B cell (primary cell): ENCODE data around the gene ARRB2. TPM values are rescaled to one million over a fixed set of nuclear protein-coding genes. Genes with fewer than 3 reads are reported as not detected.
"Not testable (repeated sequence)": the region's sequence is repeated elsewhere in the genome, so short reads cannot be mapped to it uniquely, and the experiment has no call there.

Experiments
- ATAC-seq: fragments of 200-7000 bp; cut with Tn5 transposase; one replicate; pipeline ENCODE4 v1.10.0; 2021; ENCODE audit warnings: low read depth, mild to moderate bottlenecking, moderate number of reproducible peaks, moderate library complexity
- CTCF ChIA-PET: fragments of 350-600 bp; sonication (Branson Sonifier 250); formaldehyde crosslinking; loops from one replicate; lab custom pipeline; 2021; ENCODE audit warnings: antibody characterized with exemption, inconsistent platforms; lab: Charles Lee
- POLR2A ChIA-PET: fragments of 350-600 bp; sonication (Branson Sonifier 250); formaldehyde crosslinking; loops from one replicate; lab custom pipeline; 2021; ENCODE audit warnings: antibody characterized with exemption; lab: Charles Lee
- DNase-seq: peaks from one replicate; pipeline ENCODE4 v3.0.0; 2013
- H2AFZ ChIP-seq: 2 replicates; pipeline ENCODE4 v1.6.1; 2012; ENCODE audit warnings: mild to moderate bottlenecking, low read depth, low read length; ENCODE audit not compliant: insufficient read depth, poor library complexity, severe bottlenecking
- H3K27ac ChIP-seq, 2 donors: 1 replicate in 1 of 2; 2 replicates in 1 of 2; pipeline ENCODE4 v1.5.1; 2012 to 2013; ENCODE audit warnings: low read length in 2 of 2, mild to moderate bottlenecking in 2 of 2, moderate library complexity in 1 of 2
- H3K27me3 ChIP-seq, 4 experiments: fragments of 200-600 bp in 1 of 4; sonication (generic) in 1 of 4; replicated peaks in 1 of 4; 1 replicate in 2 of 4; 2 replicates in 2 of 4; pipeline versions ENCODE4 v1.6.1 to v1.7.0; 2013 to 2016; ENCODE audit warnings: low read length in 3 of 4, mild to moderate bottlenecking in 2 of 4, mixed read lengths in 1 of 4, moderate library complexity in 1 of 4; ENCODE audit not compliant: insufficient read depth in 4 of 4, control insufficient read depth in 3 of 4; ENCODE audit errors: control extremely low read depth in 1 of 4
- H3K36me3 ChIP-seq, 2 experiments: replicated peaks in 1 of 2; 1 replicate in 1 of 2; 2 replicates in 1 of 2; pipeline versions ENCODE4 v1.6.1 to v1.7.1; 2013; ENCODE audit warnings: low read length in 1 of 2; ENCODE audit not compliant: insufficient read depth in 2 of 2, control insufficient read depth in 1 of 2; ENCODE audit errors: control extremely low read depth in 1 of 2, extremely low read depth in 1 of 2
- H3K4me1 ChIP-seq, 2 donors: fragments of 200-600 bp in 1 of 2; sonication (generic) in 1 of 2; 1 replicate in 1 of 2; 2 replicates in 1 of 2; pipeline versions ENCODE4 v1.5.1 to v1.6.1; 2013 to 2017; ENCODE audit warnings: low read length in 2 of 2; ENCODE audit not compliant: control insufficient read depth in 2 of 2, insufficient read depth in 2 of 2
- H3K4me2 ChIP-seq: replicated peaks from 2 replicates; pipeline ENCODE3; 2012; ENCODE audit warnings: mild to moderate bottlenecking, low read depth, low read length; ENCODE audit not compliant: poor library complexity, severe bottlenecking
- H3K4me3 ChIP-seq, 5 experiments: fragments of 200-600 bp in 1 of 5; sonication (generic) in 1 of 5; 1 replicate in 3 of 5; 2 replicates in 2 of 5; pipeline versions ENCODE4 v1.5.1 to v1.7.0; 2011 to 2016; ENCODE audit warnings: low read length in 4 of 5, mild to moderate bottlenecking in 4 of 5, low read depth in 2 of 5, control low read depth in 1 of 5, moderate library complexity in 1 of 5; ENCODE audit not compliant: insufficient read depth in 1 of 5; ENCODE audit errors: control extremely low read depth in 1 of 5, extremely low read depth in 1 of 5
- H3K79me2 ChIP-seq: fragments of 200-600 bp; sonication (generic); one replicate; pipeline ENCODE4 v1.6.0; 2016; ENCODE audit warnings: low read length; ENCODE audit not compliant: control insufficient read depth, insufficient read depth
- H3K9ac ChIP-seq: fragments of 200-600 bp; sonication (generic); 2 replicates; pipeline ENCODE4 v1.6.1; 2017; ENCODE audit warnings: mild to moderate bottlenecking, low read length, moderate library complexity
- H3K9me3 ChIP-seq, 3 donors: one replicate each; pipeline versions ENCODE4 v1.6.1 to v1.7.1; 2013; ENCODE audit warnings: low read length in 2 of 3; ENCODE audit not compliant: control insufficient read depth in 2 of 3, insufficient read depth in 1 of 3; ENCODE audit errors: control extremely low read depth in 1 of 3
- H4K20me1 ChIP-seq: 2 replicates; pipeline ENCODE4 v1.6.0; 2012; ENCODE audit warnings: mild to moderate bottlenecking, low read length; ENCODE audit not compliant: insufficient read depth, control insufficient read depth, poor library complexity, severe bottlenecking
- H3K27ac Mint-ChIP-seq: one replicate; pipeline ENCODE4 v1.8.0; 2021; ENCODE audit warnings: mixed read lengths
- H3K27me3 Mint-ChIP-seq: one replicate; pipeline ENCODE4 v1.8.0; 2021; ENCODE audit warnings: mixed read lengths
- H3K4me1 Mint-ChIP-seq: one replicate; pipeline ENCODE4 v1.8.0; 2021; ENCODE audit warnings: mixed read lengths
- H3K4me3 Mint-ChIP-seq: one replicate; pipeline ENCODE4 v1.8.0; 2021; ENCODE audit warnings: mixed read lengths
- H3K9me3 Mint-ChIP-seq: one replicate; pipeline ENCODE4 v1.8.0; 2022; ENCODE audit warnings: mixed read lengths; ENCODE audit not compliant: insufficient read depth
- EZH2 ChIP-seq: IDR thresholded peaks from 2 replicates; pipeline ENCODE4 v1.6.1; 2012; ENCODE audit warnings: borderline replicate concordance, low read depth, mild to moderate bottlenecking, moderate library complexity, low read length; ENCODE audit not compliant: insufficient read depth, poor library complexity, severe bottlenecking
- WGBS: methylation state at CpG from one replicate; pipeline ENCODE4 v1.1.5; 2013; ENCODE audit warnings: missing lambda C conversion rate; ENCODE audit not compliant: insufficient coverage; 5-methylcytosine and 5-hydroxymethylcytosine counted together
- intact Hi-C: fragments of 100-400 bp; cut with micrococcal nuclease; formaldehyde crosslinking; loops from one replicate; pipeline ENCODE4 v1.10.0; 2022
- polyA plus RNA-seq: library from polyadenylated mRNA; depleted of rRNA; stranded (reverse); fragments of >200 nt; gene quantifications from 2 replicates; pipeline ENCODE4 v1.2.3, GENCODE V29; 2012
- total RNA-seq, 2 donors: library from RNA; stranded (reverse); fragments of 120-200 nt in 1 of 2; gene quantifications; 1 replicate in 1 of 2; 2 replicates in 1 of 2; pipeline versions ENCODE4 v1.2.3 to v1.2.4, GENCODE V29; 2013 to 2022
- TF ChIP-seq, protein P1 (sequence below): fragments of 200-600 bp; IDR thresholded peaks from one replicate; pipeline ENCODE4 v1.8.0; 2022; ENCODE audit warnings: antibody characterized with exemption, mild to moderate bottlenecking

Gene ARRB2
- total and polyA plus RNA-seq, 2 donors (not counting 1 experiment from before 2014, with no cell fraction given), result 111 to 164 TPM

DNA sequence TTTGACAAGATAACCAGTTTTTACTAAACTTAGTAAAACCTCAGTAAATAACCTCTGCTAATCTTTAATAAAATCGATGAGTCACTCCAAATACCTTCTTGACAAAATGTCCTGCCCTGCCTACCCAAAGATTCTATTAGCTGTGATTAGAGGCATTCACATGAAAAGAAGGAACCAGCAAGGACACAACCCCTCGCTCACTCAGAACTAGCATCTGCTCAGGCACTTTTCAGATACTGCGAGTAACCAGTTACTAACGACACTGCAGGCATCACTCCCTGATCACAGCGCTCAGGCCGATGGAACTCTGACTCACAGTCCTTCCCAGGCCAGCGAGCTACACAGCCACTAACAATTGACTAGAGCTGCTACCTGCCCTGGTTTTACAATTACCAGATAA lies 30.8 kb upstream of the ARRB2 start:
- Histone ChIP-seq H3K9ac (no peak overlapping the region), H3K9me3 (no peaks in the 10 kb centered on the region), H3K27me3 (no peaks in the 10 kb centered on the region), H3K36me3 (peaks cover 0 to 80% of the 10 kb centered on the region in 2 experiments), H2AFZ (no peak overlapping the region), H3K4me2 (no peak overlapping the region), H3K4me3 (no peak overlapping the region), H4K20me1 (peaks cover 9% of the 10 kb centered on the region), H3K4me1 (no peaks in the 10 kb centered on the region), H3K79me2 (peaks cover 7% of the 10 kb centered on the region), H3K27ac (no peak overlapping the region)
- Mint-ChIP-seq H3K4me3 (no peak overlapping the region), H3K4me1 (no peaks in the 10 kb centered on the region), H3K27me3 (no peaks in the 10 kb centered on the region), H3K9me3 (no peaks in the 10 kb centered on the region), H3K27ac (no peak overlapping the region)
- DNase-seq (no peak), ATAC-seq (no peak)
- POLR2A ChIA-PET, result no interaction called here
- intact Hi-C loops, result no loop called here
- 97% methylated on average over 6 of the region's 7 CpGs for WGBS
- CTCF ChIA-PET, result no interaction called here
- TF ChIP-seq EZH2, result no peak
- TF ChIP-seq, protein P1, sequence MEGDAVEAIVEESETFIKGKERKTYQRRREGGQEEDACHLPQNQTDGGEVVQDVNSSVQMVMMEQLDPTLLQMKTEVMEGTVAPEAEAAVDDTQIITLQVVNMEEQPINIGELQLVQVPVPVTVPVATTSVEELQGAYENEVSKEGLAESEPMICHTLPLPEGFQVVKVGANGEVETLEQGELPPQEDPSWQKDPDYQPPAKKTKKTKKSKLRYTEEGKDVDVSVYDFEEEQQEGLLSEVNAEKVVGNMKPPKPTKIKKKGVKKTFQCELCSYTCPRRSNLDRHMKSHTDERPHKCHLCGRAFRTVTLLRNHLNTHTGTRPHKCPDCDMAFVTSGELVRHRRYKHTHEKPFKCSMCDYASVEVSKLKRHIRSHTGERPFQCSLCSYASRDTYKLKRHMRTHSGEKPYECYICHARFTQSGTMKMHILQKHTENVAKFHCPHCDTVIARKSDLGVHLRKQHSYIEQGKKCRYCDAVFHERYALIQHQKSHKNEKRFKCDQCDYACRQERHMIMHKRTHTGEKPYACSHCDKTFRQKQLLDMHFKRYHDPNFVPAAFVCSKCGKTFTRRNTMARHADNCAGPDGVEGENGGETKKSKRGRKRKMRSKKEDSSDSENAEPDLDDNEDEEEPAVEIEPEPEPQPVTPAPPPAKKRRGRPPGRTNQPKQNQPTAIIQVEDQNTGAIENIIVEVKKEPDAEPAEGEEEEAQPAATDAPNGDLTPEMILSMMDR, result no peak

DNA sequence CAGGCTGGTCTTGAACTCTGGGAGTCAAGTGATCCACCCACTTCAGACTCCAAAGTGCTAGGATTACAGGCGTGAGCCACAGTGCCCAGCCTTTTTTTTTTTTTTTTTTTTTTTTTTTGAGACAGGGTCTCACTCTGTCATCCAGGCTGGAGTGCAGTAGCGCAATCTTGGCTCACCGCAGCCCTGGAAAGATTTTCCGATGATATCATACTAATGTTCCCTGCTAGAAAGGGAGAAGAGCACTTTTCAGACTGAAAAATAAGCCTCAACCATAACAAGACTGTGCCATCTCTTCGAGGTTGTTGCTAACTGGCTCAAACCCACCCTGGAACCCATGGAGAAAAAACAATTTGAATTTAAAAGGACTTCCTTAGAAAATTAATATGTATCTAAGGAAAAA lies 26.7 kb upstream of the ARRB2 start:
- H2AFZ ChIP-seq, intact Hi-C loops, H3K9me3 Mint-ChIP-seq, H3K4me3 Mint-ChIP-seq, DNase-seq, H3K9ac ChIP-seq, H3K27me3 Mint-ChIP-seq, H3K27ac Mint-ChIP-seq, H3K4me1 ChIP-seq, H3K27ac ChIP-seq, H3K4me2 ChIP-seq, ATAC-seq, POLR2A ChIA-PET, H3K4me1 Mint-ChIP-seq, H3K4me3 ChIP-seq, CTCF ChIA-PET, H3K9me3 ChIP-seq, H3K27me3 ChIP-seq: not testable (repeated sequence)
- H3K79me2 ChIP-seq, result peaks cover 37% of the 10 kb centered on the region
- H3K36me3 ChIP-seq, result peaks cover 3 to 64% of the 10 kb centered on the region in 2 experiments
- 100% methylated on average over 3 of the region's 5 CpGs for WGBS
- H4K20me1 ChIP-seq, result peaks cover 28% of the 10 kb centered on the region

DNA sequence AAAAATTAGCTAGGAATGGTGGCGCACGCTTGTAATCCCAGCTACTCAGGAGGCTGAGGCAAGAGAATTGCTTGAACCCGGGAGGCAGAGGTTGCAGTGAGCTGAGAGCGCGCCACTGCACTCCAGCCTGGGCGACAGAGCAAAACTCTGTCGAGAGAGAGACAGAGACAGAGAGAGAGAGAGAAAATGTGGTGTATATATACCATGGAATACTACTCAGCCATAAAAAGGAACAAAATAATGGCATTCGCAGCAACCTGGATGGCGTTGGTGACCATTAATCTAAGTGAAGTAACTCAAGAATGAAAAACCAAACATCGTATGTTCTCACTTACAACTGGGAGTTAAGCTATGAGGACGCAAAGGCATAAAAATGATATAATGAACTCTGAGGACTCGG lies 20.6 kb upstream of the ARRB2 start:
- no CpG with 5 or more reads among the region's 12 CpGs for WGBS
- H3K4me1 ChIP-seq, intact Hi-C loops, H3K9ac ChIP-seq, POLR2A ChIA-PET, H3K27me3 ChIP-seq, H3K27me3 Mint-ChIP-seq, H2AFZ ChIP-seq, H3K27ac ChIP-seq, H3K27ac Mint-ChIP-seq, H3K4me3 ChIP-seq, H3K9me3 Mint-ChIP-seq, H3K4me3 Mint-ChIP-seq, H3K4me2 ChIP-seq, H3K9me3 ChIP-seq, ATAC-seq, H3K4me1 Mint-ChIP-seq, DNase-seq: not testable (repeated sequence)
- CTCF ChIA-PET, result interaction anchor here (1.4 kb wide), 1 partner anchor 20 kb away, joined by 3 read pairs; the partner anchor contains the start of gene ARRB2
- Histone ChIP-seq H3K36me3 (peaks cover 3 to 46% of the 10 kb centered on the region in 2 experiments), H3K79me2 (peaks cover 79% of the 10 kb centered on the region), H4K20me1 (peaks cover 49% of the 10 kb centered on the region)
